GM19239 (cell line): ENCODE results near the gene TBC1D1.

Experiments used
- DNase-seq: peaks from one replicate; pipeline ENCODE4 v3.0.0; 2011; ENCODE audit warnings: low spot score; ENCODE audit not compliant: insufficient read length
- FAIRE-seq: peaks from 2 replicates; lab custom pipeline; 2011; peaks lifted over from hg19 to GRCh38; lab: Jason Lieb, UNC

Gene TBC1D1

DNA sequence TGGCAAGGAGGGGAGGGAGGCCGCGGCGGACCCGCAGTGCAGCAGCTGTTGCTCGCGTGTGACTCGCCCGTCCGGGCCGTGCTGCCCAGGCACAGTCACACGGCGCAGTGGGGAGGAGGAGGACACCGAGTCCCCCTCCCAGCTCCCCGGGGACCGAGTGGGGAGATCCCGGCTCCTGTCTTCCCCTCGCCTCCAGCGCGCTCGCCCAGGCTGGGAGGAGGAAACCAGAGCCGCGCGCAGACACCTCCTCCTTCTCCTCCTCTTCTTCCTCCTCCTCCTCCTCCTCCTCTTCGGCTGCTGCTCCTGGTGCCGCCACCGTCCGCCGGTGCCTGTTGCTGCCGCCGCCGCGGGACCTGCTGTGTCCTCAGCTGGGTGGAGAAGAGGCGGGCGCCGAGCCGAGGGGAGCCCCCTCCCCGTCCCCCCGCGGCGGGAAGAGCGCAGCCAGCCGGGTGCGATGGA lies at the start of gene TBC1D1:
TSS of gene TBC1D1 (plus strand) at position 284 of the 459 bp plus-strand sequence. CDS start 11,012 bp downstream, outside the sequence.
- FAIRE-seq = peak; percentile 92
- DNase-seq = peak; percentile 9

- FAIRE-seq (no peak), DNase-seq (no peak)
These were observed 46.7 kb upstream of the TBC1D1 start for GRCh38 chr4:37844204-37844603.

DNA sequence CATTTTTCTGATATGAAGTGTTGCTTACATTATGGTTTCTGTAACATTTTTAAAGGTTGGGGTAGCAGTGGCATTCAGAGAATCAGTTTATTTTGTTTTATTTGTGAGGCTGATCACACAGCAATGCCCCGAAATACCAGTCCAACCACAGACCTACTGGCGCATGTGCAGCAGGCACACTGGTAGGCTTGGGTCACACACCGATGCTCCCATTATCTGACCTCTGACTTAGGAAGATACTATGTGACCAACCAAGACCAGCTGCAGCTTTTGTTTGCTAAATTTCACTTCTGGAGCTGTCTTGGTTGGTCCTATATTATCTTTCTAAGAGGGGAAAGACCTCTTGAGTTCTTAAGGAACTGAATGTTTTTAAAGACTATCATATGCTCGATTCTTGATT lies 45.7 kb upstream of the TBC1D1 start:
- FAIRE-seq (no peak), DNase-seq (no peak)

GRCh38 chr4:37847311-37847884 lies 43.5 kb upstream of the TBC1D1 start:
- FAIRE-seq (no peak), DNase-seq (no peak)

GRCh38 chr4:37852376-37852775 lies 38.5 kb upstream of the TBC1D1 start:
- no peak for DNase-seq
- no peak for FAIRE-seq

- DNase-seq (no peak), FAIRE-seq (no peak)
These were observed 32.8 kb upstream of the TBC1D1 start for GRCh38 chr4:37858112-37858511.

DNA sequence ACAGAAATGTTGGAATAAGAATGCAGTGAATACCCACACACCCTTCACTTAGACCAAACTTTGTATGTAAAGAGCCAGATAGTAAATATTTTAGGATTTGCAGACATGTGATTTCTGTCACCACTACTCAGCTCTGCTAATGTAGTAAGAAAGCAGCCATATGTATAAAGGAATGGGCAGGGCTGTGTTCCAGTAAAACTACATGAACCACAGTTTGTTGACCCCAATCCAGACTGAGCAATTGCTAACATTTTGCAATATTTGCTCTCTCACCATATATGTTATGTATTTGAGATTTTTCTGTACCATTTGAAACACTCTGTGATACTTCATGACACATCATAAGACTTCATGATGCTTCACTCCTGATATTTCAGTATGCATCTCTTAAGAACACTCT lies 32.0 kb upstream of the TBC1D1 start:
- FAIRE-seq (peak; percentile 40), DNase-seq (no peak)

GRCh38 chr4:37860266-37860665 lies 30.6 kb upstream of the TBC1D1 start:
- no peak for FAIRE-seq
- DNase-seq = no peak

DNA sequence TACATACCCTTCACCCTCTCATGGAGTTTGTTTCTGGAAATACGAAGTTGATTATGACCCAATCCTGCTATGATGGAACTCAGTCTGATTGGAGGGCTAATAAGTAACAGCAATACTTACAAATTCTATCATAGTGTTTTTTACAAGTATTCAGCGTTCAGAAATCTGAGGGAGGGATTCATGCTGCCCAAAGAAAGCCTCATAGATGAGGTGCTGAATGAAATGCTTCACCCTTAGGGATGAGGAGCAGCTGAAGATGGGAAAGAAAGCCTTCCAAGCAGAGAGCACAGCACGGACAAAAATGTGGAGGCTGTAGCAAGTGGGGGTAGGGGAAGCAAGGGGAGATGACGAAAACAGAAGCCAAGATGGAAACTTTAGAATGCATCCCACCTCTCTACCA lies 27.9 kb upstream of the TBC1D1 start:
- no peak for FAIRE-seq
- DNase-seq = no peak

DNA sequence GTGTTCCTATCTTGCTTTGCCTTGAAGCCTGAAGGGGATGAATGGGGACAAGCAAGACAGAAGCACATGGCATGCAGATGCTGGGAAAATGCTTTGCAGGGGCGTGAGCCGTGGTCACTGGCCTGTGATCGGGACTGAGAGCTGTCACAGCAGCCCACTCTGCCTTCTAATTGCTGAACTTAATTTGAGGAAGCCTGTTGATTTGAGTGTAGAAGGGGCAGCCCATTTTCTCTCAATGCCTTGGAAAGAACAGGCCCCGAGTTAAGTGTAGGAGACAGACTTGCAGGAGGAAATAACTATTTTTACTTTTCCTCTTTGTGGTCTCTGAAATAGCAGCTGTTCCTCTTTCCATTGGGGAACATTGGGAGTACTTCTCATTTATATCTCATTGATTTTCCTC lies 26.1 kb upstream of the TBC1D1 start:
- FAIRE-seq = no peak
- DNase-seq = no peak

GRCh38 chr4:37865450-37865849 lies 25.4 kb upstream of the TBC1D1 start:
- DNase-seq (no peak), FAIRE-seq (no peak)

- DNase-seq (no peak), FAIRE-seq (no peak)
These were observed 23.8 kb upstream of the TBC1D1 start for GRCh38 chr4:37867102-37867501.

DNA sequence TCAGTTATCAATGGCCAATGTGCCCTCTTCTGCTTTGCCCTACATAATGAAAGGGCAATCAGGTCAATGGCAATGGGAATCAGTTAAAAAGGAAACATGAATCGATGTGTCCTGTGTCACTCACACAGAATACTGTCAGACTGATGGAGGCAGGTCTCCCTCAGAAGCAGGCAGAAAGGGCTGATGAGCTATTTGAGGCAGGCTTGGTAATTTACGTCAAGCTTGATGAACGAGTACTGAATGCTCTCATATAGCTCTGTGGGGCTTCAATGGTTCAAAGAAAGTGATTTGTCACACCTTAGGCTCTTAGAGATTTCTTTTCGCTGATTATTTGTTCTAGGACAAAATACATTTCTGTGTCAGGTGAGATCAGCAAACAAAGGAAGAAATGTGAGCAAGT lies 22.6 kb upstream of the TBC1D1 start:
- DNase-seq = no peak
- no peak for FAIRE-seq

DNA sequence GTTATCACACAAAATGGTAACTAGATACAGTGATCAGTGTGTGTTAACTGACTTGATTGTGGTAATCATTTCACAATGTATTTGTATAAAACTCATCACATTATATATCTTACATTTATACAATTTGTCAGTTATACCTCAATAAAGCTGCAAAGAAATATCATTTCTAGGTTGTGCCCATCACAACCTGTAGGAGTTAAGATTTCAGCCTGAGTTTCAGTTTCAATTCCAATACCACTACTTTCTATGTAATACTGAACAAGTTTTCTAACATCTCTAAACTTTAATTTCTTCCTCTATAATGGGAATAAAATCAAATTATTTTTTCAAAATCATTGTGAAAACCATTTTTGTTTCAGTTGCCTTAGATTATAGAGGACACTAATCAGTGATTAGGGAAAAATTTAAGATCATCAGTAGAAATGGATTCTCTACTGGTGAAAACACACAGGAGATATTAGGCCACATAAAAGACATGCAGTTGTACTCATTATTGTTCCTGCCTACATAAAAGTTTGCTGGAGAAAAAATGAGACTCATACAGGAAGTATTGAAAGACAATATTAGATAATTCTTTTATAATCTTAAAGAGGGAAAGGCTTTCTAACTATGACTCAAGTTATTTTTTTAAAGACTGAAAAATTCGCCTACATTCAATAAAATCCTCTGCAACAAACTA lies 18.4 kb upstream of the TBC1D1 start:
- DNase-seq (no peak), FAIRE-seq (no peak)

DNA sequence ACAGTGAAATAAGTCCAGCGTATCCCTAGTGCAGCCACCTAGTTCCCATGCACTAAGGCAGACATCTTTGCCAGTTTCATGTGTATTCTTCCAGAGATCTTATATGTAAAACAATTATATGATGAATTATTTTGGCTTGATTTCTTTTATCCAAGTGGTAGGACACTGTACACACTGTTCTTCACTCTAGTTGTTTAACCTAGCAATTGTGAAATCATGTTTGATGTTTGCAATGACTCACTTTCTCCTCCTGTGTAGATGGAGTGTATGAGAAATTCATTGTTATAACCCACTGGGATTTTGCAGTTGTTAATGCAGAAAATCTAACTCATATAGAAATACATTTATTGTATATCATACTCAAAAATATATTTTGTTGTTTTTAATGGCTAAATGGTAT lies 17.5 kb upstream of the TBC1D1 start:
- FAIRE-seq (no peak), DNase-seq (no peak)

DNA sequence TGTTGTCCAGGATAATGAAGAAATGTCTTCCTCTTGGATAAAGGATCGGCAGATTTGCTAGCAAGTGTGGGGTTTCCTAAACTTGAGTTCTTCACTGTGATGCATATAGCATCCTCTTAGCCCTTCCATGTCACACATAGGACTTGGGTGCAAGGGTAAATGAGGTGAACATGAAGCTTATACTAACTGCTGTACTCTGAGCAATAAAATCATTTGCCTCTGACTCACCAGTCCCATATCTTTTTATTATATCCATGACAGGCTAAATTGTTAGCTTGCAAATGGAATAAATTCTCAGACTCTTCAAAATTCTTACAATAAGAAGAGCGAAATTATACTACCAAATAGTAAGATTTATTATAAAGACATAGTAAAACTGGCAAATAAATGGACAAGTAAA lies 14.7 kb upstream of the TBC1D1 start:
- FAIRE-seq (no peak), DNase-seq (no peak)

GRCh38 chr4:37879365-37879764 lies 11.5 kb upstream of the TBC1D1 start:
- DNase-seq = no peak

GRCh38 chr4:37881811-37882210 lies 9.1 kb upstream of the TBC1D1 start:
- FAIRE-seq (no peak), DNase-seq (no peak)

More at GRCh38 chr4:37879365-37879764, 11.5 kb upstream of the TBC1D1 start:
- no peak for FAIRE-seq

- FAIRE-seq = no peak
- no peak for DNase-seq
These were observed 8.1 kb upstream of the TBC1D1 start for GRCh38 chr4:37882665-37883296.

- FAIRE-seq = no peak
- DNase-seq = no peak
These were observed 5.9 kb upstream of the TBC1D1 start for GRCh38 chr4:37884855-37885487.

DNA sequence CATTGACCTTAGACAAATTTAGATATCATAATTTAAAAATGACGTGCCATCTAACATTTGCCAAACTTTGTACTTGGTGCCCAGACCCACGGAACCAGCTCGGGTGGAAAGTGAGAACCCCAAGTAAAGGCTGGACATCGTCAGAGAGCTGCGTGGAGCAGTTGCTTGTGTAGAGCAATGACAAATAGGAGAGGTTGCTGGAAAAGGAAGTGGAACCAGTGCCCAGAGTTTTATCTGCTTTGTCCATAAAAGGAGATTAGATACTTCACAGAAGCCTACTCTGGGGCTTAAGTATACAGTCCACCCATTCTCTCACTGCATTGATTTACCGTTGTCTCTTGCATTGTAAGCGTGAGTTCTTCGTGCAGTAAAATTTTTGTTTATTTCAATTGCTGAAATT lies 5.4 kb upstream of the TBC1D1 start:
- no peak for FAIRE-seq
- DNase-seq = no peak
